ENCODE results near the gene DPEP1.
"Not testable (repeated sequence)": the region's sequence is repeated elsewhere in the genome, so short reads cannot be mapped to it uniquely, and the experiment has no call there.

The DPEP1 gene

DNA sequence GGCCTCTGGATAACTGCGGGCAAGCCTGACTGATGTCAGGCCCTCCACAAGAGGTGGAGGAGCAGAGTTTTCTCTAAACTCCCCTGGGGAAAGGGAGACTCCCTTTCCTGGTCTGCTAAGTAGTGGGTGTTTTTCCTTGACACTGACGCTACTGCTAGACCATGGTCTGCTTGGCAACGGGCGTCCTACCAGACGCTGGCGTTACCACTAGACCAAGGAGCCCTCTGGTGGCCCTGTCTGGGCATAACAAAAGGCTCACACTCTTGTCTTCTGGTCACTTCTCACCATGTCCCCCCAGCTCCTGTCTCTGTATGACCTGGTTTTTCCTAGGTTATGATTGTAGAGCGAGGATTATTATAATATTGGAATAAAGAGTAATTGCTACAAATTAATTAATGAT lies 53.6 kb downstream of the DPEP1 start:
- not testable (repeated sequence) for H3K4me1 ChIP-seq (ENCODE audit: control insufficient read depth, low read length); H3F3A ChIP-seq (ENCODE audit: control insufficient read depth, insufficient read depth); H3K27ac ChIP-seq (ENCODE audit: low read depth, low read length); H3K4me3 ChIP-seq (ENCODE audit: low read length); H3K9me2 ChIP-seq (replicated peaks; ENCODE audit: control insufficient read depth, low read length); H3K36me3 ChIP-seq (ENCODE audit: control insufficient read depth, low read length); H4K20me1 ChIP-seq (ENCODE audit: control insufficient read depth, insufficient read depth, low read depth, low read length); H3K9me3 ChIP-seq (ENCODE audit: control insufficient read depth, insufficient read depth, low read length); H3K79me2 ChIP-seq (ENCODE audit: control insufficient read depth, low read length); H3K27me3 ChIP-seq (ENCODE audit: control insufficient read depth, low read length); H3K4me2 ChIP-seq (ENCODE audit: low read length)
- TF ChIP-seq, protein P1, sequence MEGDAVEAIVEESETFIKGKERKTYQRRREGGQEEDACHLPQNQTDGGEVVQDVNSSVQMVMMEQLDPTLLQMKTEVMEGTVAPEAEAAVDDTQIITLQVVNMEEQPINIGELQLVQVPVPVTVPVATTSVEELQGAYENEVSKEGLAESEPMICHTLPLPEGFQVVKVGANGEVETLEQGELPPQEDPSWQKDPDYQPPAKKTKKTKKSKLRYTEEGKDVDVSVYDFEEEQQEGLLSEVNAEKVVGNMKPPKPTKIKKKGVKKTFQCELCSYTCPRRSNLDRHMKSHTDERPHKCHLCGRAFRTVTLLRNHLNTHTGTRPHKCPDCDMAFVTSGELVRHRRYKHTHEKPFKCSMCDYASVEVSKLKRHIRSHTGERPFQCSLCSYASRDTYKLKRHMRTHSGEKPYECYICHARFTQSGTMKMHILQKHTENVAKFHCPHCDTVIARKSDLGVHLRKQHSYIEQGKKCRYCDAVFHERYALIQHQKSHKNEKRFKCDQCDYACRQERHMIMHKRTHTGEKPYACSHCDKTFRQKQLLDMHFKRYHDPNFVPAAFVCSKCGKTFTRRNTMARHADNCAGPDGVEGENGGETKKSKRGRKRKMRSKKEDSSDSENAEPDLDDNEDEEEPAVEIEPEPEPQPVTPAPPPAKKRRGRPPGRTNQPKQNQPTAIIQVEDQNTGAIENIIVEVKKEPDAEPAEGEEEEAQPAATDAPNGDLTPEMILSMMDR (IDR thresholded peaks at IDR 0.05; ENCODE audit: low read depth, low read length, poor library complexity, severe bottlenecking): peak; percentile 50

DNA sequence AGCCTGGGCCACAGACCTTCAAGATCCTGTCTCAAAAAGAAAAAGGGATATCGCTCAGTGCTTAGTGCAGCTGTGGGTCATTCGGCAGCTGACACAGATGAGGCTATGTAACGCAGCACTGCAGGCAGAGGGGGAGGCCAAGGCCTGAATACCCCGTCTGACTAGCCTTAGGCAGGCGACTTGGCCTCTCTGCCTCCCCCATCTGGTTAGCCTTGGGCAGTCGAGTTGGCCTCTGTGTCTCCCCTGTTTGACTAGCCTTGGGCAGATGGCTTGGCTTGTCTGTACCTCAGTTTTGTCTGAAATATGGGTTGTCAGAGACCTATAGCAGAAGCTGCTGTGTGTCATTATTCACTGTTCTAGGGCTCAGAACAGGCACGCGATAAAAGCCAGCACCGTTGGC lies 54.2 kb downstream of the DPEP1 start:
- H3K79me2 ChIP-seq (ENCODE audit: control insufficient read depth, low read length): no peaks in the 10 kb centered on the region
- H4K20me1 ChIP-seq (ENCODE audit: control insufficient read depth, insufficient read depth, low read depth, low read length): no peaks in the 10 kb centered on the region
- H3F3A ChIP-seq (ENCODE audit: control insufficient read depth, insufficient read depth): no peaks in the 10 kb centered on the region
- no peaks in the 10 kb centered on the region for H3K4me1 ChIP-seq (ENCODE audit: control insufficient read depth, low read length)
- no peaks in the 10 kb centered on the region for H3K9me2 ChIP-seq (replicated peaks; ENCODE audit: control insufficient read depth, low read length)
- H3K4me2 ChIP-seq (ENCODE audit: low read length): no peak overlapping the region
- no peak overlapping the region for H3K27ac ChIP-seq (ENCODE audit: low read depth, low read length)
- no peaks in the 10 kb centered on the region for H3K9me3 ChIP-seq (ENCODE audit: control insufficient read depth, insufficient read depth, low read length)
- H3K36me3 ChIP-seq (ENCODE audit: control insufficient read depth, low read length): peaks cover 5% of the 10 kb centered on the region
- TF ChIP-seq EZH2phosphoT487 (IDR thresholded peaks at IDR 0.05; ENCODE audit: borderline replicate concordance, low read length): no peak
- TF ChIP-seq, protein P1 (IDR thresholded peaks at IDR 0.05; ENCODE audit: low read depth, low read length, poor library complexity, severe bottlenecking): no peak
- H3K4me3 ChIP-seq (ENCODE audit: low read length): no peak overlapping the region
- no peaks in the 10 kb centered on the region for H3K27me3 ChIP-seq (ENCODE audit: control insufficient read depth, low read length)

DNA sequence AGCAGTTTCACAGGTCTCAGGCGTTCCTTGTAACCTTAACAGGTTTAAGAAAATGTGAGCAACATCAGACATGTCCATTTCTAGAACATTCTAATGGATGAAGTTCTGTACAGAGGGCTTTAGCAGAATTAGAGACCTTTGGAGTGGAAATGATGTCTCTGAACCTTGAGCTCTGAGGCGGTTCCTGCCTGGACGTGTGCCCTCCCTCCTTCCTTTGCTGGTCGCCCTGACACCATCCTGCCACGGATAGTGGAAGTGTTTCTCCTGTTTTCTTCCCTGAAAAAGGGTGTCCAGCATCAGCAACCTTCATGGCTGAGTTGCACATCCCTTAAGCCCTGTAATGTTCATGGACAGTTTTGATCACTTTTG lies 55.3 kb downstream of the DPEP1 start:
- Histone ChIP-seq H3K79me2 (ENCODE audit: control insufficient read depth, low read length) (no peaks in the 10 kb centered on the region), H3F3A (ENCODE audit: control insufficient read depth, insufficient read depth) (no peaks in the 10 kb centered on the region), H3K4me1 (ENCODE audit: control insufficient read depth, low read length) (no peaks in the 10 kb centered on the region), H4K20me1 (ENCODE audit: control insufficient read depth, insufficient read depth, low read depth, low read length) (no peaks in the 10 kb centered on the region), H3K27me3 (ENCODE audit: control insufficient read depth, low read length) (no peaks in the 10 kb centered on the region), H3K4me3 (ENCODE audit: low read length) (no peak overlapping the region), H3K27ac (ENCODE audit: low read depth, low read length) (no peak overlapping the region), H3K36me3 (ENCODE audit: control insufficient read depth, low read length) (peaks cover 4% of the 10 kb centered on the region), H3K9me2 (replicated peaks; ENCODE audit: control insufficient read depth, low read length) (no peaks in the 10 kb centered on the region), H3K4me2 (ENCODE audit: low read length) (no peak overlapping the region), H3K9me3 (ENCODE audit: control insufficient read depth, insufficient read depth, low read length) (no peaks in the 10 kb centered on the region)
- TF ChIP-seq, protein P1 (IDR thresholded peaks at IDR 0.05; ENCODE audit: low read depth, low read length, poor library complexity, severe bottlenecking): no peak
- TF ChIP-seq EZH2phosphoT487 (IDR thresholded peaks at IDR 0.05; ENCODE audit: borderline replicate concordance, low read length): no peak

DNA sequence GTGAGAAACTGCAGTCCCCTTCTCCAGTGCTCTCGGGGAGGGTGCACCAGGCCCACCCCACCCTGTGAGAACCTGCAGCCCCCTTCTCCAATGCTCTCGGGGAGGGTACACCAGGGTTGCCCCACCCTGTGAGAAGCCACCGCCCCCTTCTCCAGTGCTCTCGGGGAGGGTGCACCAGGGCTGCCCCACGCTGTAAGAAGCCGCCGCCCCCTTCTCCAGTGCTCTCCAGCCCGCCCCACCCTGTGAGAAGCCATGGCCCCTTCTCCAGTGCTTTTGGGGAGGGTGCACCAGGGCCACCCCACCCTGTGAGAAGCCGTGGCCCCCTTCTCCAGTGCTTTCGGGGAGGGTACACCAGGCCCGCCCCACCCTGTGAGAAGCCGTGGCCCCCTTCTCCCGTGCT lies 56.3 kb downstream of the DPEP1 start:
- TF ChIP-seq EZH2phosphoT487 (IDR thresholded peaks at IDR 0.05; ENCODE audit: borderline replicate concordance, low read length): no peak
- TF ChIP-seq, protein P1 (IDR thresholded peaks at IDR 0.05; ENCODE audit: low read depth, low read length, poor library complexity, severe bottlenecking): no peak
- Histone ChIP-seq H3K9me3 (ENCODE audit: control insufficient read depth, insufficient read depth, low read length) (no peaks in the 10 kb centered on the region), H3K36me3 (ENCODE audit: control insufficient read depth, low read length) (no peaks in the 10 kb centered on the region; the same call in none of the 2 replicates)

More for the DNA sequence above, 56.3 kb downstream of the DPEP1 start:
- H3K4me1 ChIP-seq (ENCODE audit: control insufficient read depth, low read length): no peaks in the 10 kb centered on the region
- H3K79me2 ChIP-seq (ENCODE audit: control insufficient read depth, low read length): no peaks in the 10 kb centered on the region
- H4K20me1 ChIP-seq (ENCODE audit: control insufficient read depth, insufficient read depth, low read depth, low read length): no peaks in the 10 kb centered on the region
- no peaks in the 10 kb centered on the region for H3F3A ChIP-seq (ENCODE audit: control insufficient read depth, insufficient read depth)
- H3K4me3 ChIP-seq (ENCODE audit: low read length): no peak overlapping the region
- no peak overlapping the region for H3K27ac ChIP-seq (ENCODE audit: low read depth, low read length)
- no peak overlapping the region for H3K4me2 ChIP-seq (ENCODE audit: low read length)
- no peaks in the 10 kb centered on the region for H3K9me2 ChIP-seq (replicated peaks; ENCODE audit: control insufficient read depth, low read length)
- H3K27me3 ChIP-seq (ENCODE audit: control insufficient read depth, low read length): no peaks in the 10 kb centered on the region

Data from DOHH2 (cell line).